ENCODE data around the gene EPHA8. TPM values are rescaled to one million over a fixed set of nuclear protein-coding genes. Genes with fewer than 3 reads are reported as not detected.

The EPHA8 gene
- total RNA-seq, 1 donor from 2014 or later = 0.24 TPM

GRCh38 chr1:22526098-22526497 lies 37.2 kb upstream of the EPHA8 start:
- Mint-ChIP-seq H3K27me3 (no peaks in the 10 kb centered on the region), H3K36me3 (ENCODE audit: insufficient read depth) (peaks cover 18% of the 10 kb centered on the region), H3K4me1 (ENCODE audit: low read depth) (no peaks in the 10 kb centered on the region), H3K4me3 (ENCODE audit: low read depth) (no peak overlapping the region), H3K9me3 (ENCODE audit: low read depth) (no peaks in the 10 kb centered on the region), H3K27ac (no peak overlapping the region)
- TF ChIP-seq CTCF (IDR thresholded peaks at IDR 0.05; ENCODE audit: unreplicated experiment) = no peak
- no peak for DNase-seq (ENCODE audit: low spot score, unreplicated experiment)

GRCh38 chr1:22526677-22527076 lies 36.6 kb upstream of the EPHA8 start:
- TF ChIP-seq CTCF (IDR thresholded peaks at IDR 0.05; ENCODE audit: unreplicated experiment) = no peak
- Mint-ChIP-seq H3K4me3 (ENCODE audit: low read depth) (no peak overlapping the region), H3K27ac (no peak overlapping the region), H3K27me3 (no peaks in the 10 kb centered on the region), H3K36me3 (ENCODE audit: insufficient read depth) (peaks cover 18% of the 10 kb centered on the region), H3K9me3 (ENCODE audit: low read depth) (no peaks in the 10 kb centered on the region), H3K4me1 (ENCODE audit: low read depth) (no peaks in the 10 kb centered on the region)
- no peak for DNase-seq (ENCODE audit: low spot score, unreplicated experiment)

- no peaks in the 10 kb centered on the region for H3K4me1 Mint-ChIP-seq (ENCODE audit: low read depth)
- H3K4me3 Mint-ChIP-seq (ENCODE audit: low read depth) = no peak overlapping the region
- no peak for TF ChIP-seq CTCF (IDR thresholded peaks at IDR 0.05; ENCODE audit: unreplicated experiment)
- H3K36me3 Mint-ChIP-seq (ENCODE audit: insufficient read depth) = peaks cover 18% of the 10 kb centered on the region
- no peaks in the 10 kb centered on the region for H3K9me3 Mint-ChIP-seq (ENCODE audit: low read depth)
- H3K27ac Mint-ChIP-seq = no peak overlapping the region
- DNase-seq (ENCODE audit: low spot score, unreplicated experiment) = no peak
- no peaks in the 10 kb centered on the region for H3K27me3 Mint-ChIP-seq
Observed at GRCh38 chr1:22527122-22527521, 36.2 kb upstream of the EPHA8 start.

GRCh38 chr1:22527555-22528296 lies 35.6 kb upstream of the EPHA8 start:
- peak; percentile 30 for TF ChIP-seq CTCF (IDR thresholded peaks at IDR 0.05; ENCODE audit: unreplicated experiment)
- Mint-ChIP-seq H3K27ac (no peak overlapping the region), H3K36me3 (ENCODE audit: insufficient read depth) (peaks cover 18% of the 10 kb centered on the region), H3K9me3 (ENCODE audit: low read depth) (no peaks in the 10 kb centered on the region), H3K4me1 (ENCODE audit: low read depth) (no peaks in the 10 kb centered on the region), H3K4me3 (ENCODE audit: low read depth) (no peak overlapping the region), H3K27me3 (no peaks in the 10 kb centered on the region)
- no peak for DNase-seq (ENCODE audit: low spot score, unreplicated experiment)

GRCh38 chr1:22528451-22528850 lies 34.8 kb upstream of the EPHA8 start:
- no peak for TF ChIP-seq CTCF (IDR thresholded peaks at IDR 0.05; ENCODE audit: unreplicated experiment)
- H3K9me3 Mint-ChIP-seq (ENCODE audit: low read depth) = no peaks in the 10 kb centered on the region
- peaks cover 17% of the 10 kb centered on the region for H3K36me3 Mint-ChIP-seq (ENCODE audit: insufficient read depth)
- no peaks in the 10 kb centered on the region for H3K27me3 Mint-ChIP-seq
- no peak overlapping the region for H3K4me3 Mint-ChIP-seq (ENCODE audit: low read depth)
- H3K27ac Mint-ChIP-seq = no peak overlapping the region
- peaks cover 4% of the 10 kb centered on the region for H3K4me1 Mint-ChIP-seq (ENCODE audit: low read depth)
- DNase-seq (ENCODE audit: low spot score, unreplicated experiment) = no peak
